ENCODE results near the gene NDUFC1. TPM values are rescaled to one million over a fixed set of nuclear protein-coding genes. Genes with fewer than 3 reads are reported as not detected.

Gene NDUFC1
- total RNA-seq, 1 experiment from 2014 or later = 86.1 TPM

DNA sequence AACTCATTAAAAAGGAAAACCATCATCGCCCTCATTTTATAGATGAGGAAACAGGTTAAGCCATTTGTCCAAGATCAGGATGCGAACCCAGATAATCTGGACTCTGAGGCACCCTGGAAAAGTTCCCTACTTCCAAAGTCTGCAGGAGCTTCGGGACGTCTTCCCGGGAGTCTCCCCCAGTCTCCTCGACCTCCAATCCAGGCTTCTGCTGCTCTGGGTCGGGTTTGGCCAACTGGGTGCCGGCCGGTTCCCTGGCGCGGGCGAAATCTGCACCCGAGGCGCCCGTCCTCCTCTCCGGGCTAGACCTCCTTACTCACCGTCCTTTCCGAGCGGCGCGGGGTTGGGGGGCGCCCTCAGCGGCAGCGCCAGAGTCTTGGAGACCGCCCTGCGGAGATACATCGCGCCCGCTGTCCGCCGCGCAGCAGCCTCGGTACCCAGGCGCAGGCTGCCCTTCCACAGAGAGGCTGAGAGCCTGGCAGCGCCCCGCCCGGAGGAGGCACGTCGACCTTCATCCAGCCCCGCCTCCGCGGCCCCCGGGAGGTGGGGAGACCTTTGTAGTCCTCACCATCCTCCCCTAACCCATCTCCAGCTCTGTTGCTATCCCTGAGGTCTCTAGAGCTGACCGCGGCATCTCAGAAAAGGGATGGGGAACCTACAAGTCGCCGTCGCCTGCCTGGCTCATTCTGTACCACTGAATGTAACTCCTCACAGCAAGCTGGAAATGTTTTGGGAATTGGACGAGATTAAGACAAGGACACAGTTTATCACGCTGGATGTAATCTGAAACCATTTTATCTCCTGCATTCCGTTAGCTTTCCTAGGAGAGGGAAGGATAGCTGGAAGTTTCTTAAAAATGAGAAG is 22.3 kb downstream of the NDUFC1 start, which contains the start of gene MGARP:
TSS of gene MGARP (minus strand) at position 466 of the 861 bp plus-strand sequence. CDS start at position 399, 67 bp downstream.
- POLR2A ChIA-PET = interaction anchor here (0.6 to 1.0 kb wide), 2 partner anchors 89 to 1749 kb away, joined by 3 read pairs; no protein-coding TSS in a partner anchor
- Mint-ChIP-seq H3K9me3 (ENCODE audit: unreplicated experiment) (no peaks in the 10 kb centered on the region), H3K4me1 (ENCODE audit: insufficient read depth, unreplicated experiment) (no peaks in the 10 kb centered on the region), H3K4me3 (ENCODE audit: unreplicated experiment) (no peak within 1 kb of the TSS), H3K36me3 (ENCODE audit: insufficient read depth, unreplicated experiment) (no peaks in the 10 kb centered on the region), H3K27me3 (ENCODE audit: insufficient read depth, unreplicated experiment) (no peaks in the 10 kb centered on the region), H3K27ac (ENCODE audit: low read depth, unreplicated experiment) (no peak within 1 kb of the TSS)
- TF ChIP-seq, protein P1, sequence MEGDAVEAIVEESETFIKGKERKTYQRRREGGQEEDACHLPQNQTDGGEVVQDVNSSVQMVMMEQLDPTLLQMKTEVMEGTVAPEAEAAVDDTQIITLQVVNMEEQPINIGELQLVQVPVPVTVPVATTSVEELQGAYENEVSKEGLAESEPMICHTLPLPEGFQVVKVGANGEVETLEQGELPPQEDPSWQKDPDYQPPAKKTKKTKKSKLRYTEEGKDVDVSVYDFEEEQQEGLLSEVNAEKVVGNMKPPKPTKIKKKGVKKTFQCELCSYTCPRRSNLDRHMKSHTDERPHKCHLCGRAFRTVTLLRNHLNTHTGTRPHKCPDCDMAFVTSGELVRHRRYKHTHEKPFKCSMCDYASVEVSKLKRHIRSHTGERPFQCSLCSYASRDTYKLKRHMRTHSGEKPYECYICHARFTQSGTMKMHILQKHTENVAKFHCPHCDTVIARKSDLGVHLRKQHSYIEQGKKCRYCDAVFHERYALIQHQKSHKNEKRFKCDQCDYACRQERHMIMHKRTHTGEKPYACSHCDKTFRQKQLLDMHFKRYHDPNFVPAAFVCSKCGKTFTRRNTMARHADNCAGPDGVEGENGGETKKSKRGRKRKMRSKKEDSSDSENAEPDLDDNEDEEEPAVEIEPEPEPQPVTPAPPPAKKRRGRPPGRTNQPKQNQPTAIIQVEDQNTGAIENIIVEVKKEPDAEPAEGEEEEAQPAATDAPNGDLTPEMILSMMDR (IDR thresholded peaks at IDR 0.05; ENCODE audit: unreplicated experiment) = no peak
- CTCF ChIA-PET = interaction anchor here (0.6 kb wide), 2 partner anchors 48 to 353 kb away, joined by 3 to 4 read pairs; no protein-coding TSS in a partner anchor
- intact Hi-C loops (cut with micrococcal nuclease) = loop anchor here (5.0 kb wide), 1 partner anchor 103 kb away; the partner anchor contains the start of gene ELF2
- DNase-seq (ENCODE audit: unreplicated experiment) = no peak
- BruUV-seq (replicated peaks) = no TSS peak

DNA sequence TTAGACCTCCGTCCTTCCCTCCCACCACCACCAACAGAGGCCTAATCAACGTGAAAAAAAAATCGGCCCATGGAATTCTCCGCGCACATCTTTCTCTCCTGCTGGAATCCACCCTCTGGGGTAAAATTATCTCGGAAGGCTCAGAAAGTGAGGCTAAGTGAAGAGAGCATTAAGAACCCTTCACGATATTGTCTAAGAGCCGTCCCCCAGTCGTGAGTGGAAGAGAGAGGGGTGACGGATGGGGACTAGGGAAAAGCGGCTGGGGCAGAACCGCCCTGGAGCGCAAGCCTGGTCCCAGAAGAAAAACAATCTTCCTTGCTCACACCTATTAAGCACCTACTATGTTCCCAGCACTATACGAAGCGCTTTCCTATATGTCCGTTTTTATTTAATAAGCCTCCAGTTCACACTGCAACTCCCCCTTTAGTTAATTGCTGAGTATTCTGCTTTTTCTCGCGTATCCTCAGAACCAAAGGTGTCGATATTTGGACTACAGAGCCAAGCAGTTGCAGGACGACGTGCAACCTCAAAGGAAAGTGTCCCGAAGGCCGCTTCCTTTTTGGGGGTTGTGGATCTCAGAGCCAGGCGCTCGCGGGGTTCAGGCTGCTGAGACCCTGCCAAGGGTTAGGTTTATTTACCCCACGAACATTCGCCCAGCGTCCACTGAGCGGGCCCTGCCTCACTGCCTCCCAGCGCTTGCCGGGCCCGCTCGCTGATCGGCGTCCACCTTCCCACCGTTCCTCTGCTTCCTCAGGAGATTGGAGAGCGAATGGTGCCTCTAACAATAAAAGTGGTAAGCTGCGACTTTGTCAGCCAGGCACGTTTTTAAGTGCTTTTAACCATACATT is 23.1 kb downstream of the NDUFC1 start:
- POLR2A ChIA-PET = interaction anchor here (0.6 to 1.0 kb wide), 2 partner anchors 21 to 1748 kb away, joined by 3 read pairs; no protein-coding TSS in a partner anchor
- H3K36me3 Mint-ChIP-seq (ENCODE audit: insufficient read depth, unreplicated experiment) = no peaks in the 10 kb centered on the region
- H3K27ac Mint-ChIP-seq (ENCODE audit: low read depth, unreplicated experiment) = no peak overlapping the region
- H3K27me3 Mint-ChIP-seq (ENCODE audit: insufficient read depth, unreplicated experiment) = no peaks in the 10 kb centered on the region
- H3K4me3 Mint-ChIP-seq (ENCODE audit: unreplicated experiment) = no peak overlapping the region
- H3K4me1 Mint-ChIP-seq (ENCODE audit: insufficient read depth, unreplicated experiment) = no peaks in the 10 kb centered on the region
- TF ChIP-seq, protein P1 (IDR thresholded peaks at IDR 0.05; ENCODE audit: unreplicated experiment) = no peak
- BruUV-seq (replicated peaks) = no TSS peak
- DNase-seq (ENCODE audit: unreplicated experiment) = no peak
- CTCF ChIA-PET = interaction anchor here (0.7 kb wide), 1 partner anchor 24 kb away, joined by 4 read pairs; no protein-coding TSS in a partner anchor
- intact Hi-C loops (cut with micrococcal nuclease) = no loop called here
- H3K9me3 Mint-ChIP-seq (ENCODE audit: unreplicated experiment) = no peaks in the 10 kb centered on the region

DNA sequence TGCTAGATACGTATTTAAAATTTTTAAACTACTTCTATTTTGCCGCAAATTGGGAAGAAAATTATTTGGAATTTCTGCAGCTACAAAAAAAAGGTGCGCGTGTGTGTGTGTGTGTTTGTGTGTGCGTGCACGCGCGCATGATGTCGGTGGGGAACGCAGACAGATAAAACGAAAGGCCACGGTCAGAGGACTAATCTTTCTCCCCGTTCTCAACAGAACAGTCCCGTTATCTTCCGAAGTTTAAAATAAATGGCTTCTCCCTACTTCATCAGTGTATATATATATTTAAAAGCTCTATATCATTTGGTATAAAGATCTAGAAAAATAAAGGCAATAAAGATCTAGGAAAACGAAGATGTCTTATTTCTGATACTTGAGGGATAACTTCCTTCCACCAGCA is 23.8 kb downstream of the NDUFC1 start:
- no peak for DNase-seq (ENCODE audit: unreplicated experiment)
- H3K4me3 Mint-ChIP-seq (ENCODE audit: unreplicated experiment) = no peak overlapping the region
- H3K27ac Mint-ChIP-seq (ENCODE audit: low read depth, unreplicated experiment) = no peak overlapping the region
- ChIA-PET CTCF (interaction anchor here (0.7 kb wide), 1 partner anchor 23 kb away, joined by 4 read pairs; no protein-coding TSS in a partner anchor), POLR2A (interaction anchor here (1.0 kb wide), 1 partner anchor 22 kb away, joined by 3 read pairs; no protein-coding TSS in a partner anchor)
- TF ChIP-seq, protein P1 (IDR thresholded peaks at IDR 0.05; ENCODE audit: unreplicated experiment) = no peak
- intact Hi-C loops (cut with micrococcal nuclease) = no loop called here
- no peaks in the 10 kb centered on the region for H3K9me3 Mint-ChIP-seq (ENCODE audit: unreplicated experiment)
- H3K36me3 Mint-ChIP-seq (ENCODE audit: insufficient read depth, unreplicated experiment) = no peaks in the 10 kb centered on the region
- H3K4me1 Mint-ChIP-seq (ENCODE audit: insufficient read depth, unreplicated experiment) = no peaks in the 10 kb centered on the region
- no peaks in the 10 kb centered on the region for H3K27me3 Mint-ChIP-seq (ENCODE audit: insufficient read depth, unreplicated experiment)
- BruUV-seq (replicated peaks) = no TSS peak

All from MCF 10A (cell line).